GM19452 (cell line): ENCODE measurements around the gene PEDS1.
"Not testable (repeated sequence)": the region's sequence is repeated elsewhere in the genome, so short reads cannot be mapped to it uniquely, and the experiment has no call there.

Experiments used
- ATAC-seq: cut with Tn5 transposase; IDR thresholded peaks from one replicate; pipeline ENCODE4 v1.9.1; 2021; ENCODE audit not compliant: unreplicated experiment

The PEDS1 gene

DNA sequence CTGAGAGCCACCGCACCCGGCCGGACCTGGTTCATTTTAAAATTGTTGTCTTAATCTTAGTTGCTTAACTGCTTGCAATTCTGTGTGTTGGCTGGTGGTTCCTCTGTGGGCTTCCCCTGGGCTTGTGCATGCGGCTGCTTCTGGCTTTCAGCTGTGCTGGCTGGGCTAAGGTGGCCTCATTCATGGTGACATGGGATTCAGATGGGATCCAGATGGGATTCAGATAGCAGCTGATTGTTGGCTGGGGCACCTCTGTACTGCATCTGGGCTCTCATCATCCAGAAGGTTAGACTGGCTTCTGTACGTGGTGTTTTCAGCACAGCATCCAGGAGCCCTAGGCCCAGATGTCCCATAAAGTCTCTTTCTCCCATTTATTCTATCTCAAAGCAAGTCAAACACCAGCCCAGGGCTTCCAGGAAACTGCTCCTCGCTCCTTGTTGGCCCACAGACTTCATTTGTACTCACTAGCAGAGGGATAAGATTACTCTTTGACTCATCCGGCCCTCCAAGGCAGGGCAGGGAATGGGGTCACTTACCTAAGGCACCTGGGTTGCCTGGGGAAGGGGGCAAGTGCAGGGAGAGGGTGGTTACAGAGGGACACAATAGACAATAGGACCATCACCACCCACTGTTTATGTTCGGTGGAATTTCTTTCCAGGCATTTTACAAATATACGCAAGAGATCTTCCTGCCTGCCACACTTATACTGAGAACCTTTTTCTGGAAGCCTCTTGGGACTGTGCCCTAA, 10.2 kb upstream of the PEDS1 start:
- no peak for ATAC-seq

DNA sequence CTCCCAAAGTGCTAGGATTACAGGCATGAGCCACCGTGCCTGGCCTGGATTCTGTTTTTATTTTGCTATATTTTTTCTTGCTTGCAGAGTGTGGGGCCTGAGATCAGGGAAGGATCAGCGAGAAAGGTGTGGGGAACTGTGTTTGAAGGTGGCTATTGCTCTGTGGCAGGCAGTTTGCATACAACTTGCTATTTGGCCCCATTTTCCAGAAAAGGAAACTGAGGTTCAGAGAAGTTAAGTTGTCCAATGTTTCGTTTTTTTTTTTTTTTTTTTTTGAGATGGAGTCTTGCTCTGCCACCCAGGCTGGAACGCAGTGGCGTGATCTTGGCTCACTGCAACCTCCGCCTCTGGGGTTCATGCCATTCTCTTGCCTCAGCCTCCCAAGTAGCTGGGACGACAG, 8.0 kb upstream of the PEDS1 start:
- ATAC-seq, result not testable (repeated sequence)

DNA sequence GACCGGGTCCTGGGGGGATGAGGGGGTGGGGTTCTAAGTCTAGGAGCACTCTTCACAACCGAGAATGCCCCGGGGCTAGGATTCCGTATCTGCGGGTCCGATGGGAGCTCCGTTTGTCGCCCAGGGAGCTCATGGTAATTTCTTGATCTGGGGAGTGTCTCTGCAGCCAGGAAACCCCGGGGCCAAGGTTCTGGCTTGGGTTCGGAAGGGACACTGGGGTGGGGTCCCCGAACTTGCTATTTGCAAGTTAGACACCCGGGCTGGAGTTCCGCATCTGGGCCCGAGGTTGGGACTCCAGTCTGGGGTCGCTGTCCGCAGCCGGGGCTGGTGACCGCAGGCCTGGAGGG, 397 bp downstream of the PEDS1 start:
- peak; percentile 5 for ATAC-seq

DNA sequence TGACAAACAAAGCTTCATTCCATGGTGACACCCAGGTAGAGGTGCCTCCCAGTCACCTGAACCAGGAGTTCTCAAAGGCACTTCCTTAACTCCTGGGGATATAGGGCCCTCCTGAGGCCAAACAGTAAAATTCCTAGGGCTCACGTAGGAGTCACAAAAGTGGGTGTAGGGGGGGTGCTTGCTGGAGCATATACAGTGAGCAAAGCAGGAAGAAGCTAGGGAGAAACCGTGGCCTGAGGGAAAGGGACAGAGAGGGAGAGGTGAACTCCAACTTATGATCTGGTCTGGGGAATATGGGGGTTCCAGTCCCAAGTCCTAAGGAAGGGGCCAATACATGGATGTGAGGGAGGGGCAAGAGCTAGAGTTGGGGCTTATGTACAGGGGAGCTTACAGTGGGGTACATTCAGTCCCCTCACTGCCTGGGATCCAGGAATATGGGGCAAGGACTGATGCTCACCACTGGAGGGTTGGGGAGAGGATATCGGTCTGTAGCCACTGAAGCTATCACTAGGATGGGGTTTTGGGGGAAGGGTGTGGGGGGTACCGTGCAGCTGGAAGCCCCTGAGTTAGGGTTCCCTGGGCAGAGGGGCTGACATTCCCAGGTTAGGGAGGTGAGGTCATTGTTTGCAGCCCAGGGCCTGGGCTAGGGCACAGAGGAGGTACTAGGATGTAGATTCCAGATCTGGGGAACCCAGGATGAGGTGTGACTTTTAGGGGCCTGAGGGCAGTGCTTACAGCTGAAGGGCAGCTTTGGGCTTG, 950 bp downstream of the PEDS1 start:
- ATAC-seq, result no peak

DNA sequence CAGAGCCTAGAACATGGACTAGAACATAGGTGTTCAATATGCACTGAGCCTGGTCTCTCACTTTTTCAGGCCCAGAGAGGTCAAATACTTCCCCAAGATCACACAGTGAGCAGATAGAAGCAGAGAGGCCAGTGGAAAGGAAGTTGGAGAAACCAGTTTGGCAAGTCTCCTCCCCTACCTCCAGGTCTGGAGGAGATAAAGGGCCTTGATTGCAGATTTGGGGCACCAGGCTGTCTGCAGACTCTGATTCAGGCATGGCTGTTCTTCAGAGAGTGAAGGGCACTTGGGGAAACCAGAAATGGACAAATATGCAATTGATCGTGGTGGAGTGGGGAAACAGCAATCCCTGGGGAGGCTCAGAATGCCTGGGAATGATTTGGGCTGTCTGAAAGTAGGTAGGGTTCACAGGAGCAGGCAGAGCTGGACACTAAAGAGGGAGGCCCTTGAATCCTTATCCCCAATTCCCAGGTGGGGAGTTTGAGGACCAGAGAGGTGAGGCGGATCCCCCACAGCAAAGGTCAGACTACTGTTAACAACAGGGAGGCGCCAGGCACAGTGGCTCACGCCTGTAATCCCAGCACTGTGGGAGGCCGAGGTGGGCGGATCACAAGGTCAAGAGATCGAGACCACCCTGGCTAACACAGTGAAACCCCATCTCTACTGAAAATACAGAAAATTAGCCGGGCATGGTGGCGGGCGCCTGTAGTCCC, 2.3 kb downstream of the PEDS1 start:
- ATAC-seq, result no peak

DNA sequence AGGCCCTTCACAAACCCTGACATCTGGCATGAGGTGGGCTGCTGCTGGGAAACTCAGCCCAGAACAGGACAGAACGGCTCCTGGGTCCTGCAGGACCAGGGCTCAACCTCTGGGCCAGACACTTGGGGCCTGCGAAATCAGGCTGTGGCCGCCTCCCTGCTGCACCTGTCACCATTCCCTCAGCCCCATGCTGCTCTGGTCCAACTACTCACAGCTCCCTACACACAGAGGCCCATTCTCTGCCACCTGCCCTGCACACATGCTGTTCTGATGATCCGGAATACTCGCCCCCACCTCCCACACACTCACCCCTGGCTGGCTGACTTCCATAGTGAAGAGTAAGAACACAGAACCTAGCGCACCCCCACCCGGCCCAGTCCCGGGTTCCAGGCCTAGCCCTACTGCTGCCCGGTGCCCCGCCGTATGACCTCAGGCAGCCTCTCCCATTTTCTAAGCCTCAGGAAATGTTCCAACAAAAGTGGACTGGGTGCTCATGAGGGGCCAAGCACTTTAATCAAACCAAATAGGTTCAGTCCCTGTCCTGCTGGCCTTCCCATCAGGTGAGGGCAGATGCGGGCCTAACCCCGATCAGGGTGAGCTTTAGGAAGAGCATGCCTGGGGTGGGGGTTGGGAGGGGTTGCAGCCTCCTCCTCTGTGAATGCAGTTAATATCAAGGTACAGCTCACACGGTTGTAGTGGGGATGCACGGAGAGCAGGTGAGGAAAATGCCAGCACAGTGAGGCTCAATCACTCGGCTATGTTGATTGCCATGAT, 3.9 kb downstream of the PEDS1 start:
- no peak for ATAC-seq

DNA sequence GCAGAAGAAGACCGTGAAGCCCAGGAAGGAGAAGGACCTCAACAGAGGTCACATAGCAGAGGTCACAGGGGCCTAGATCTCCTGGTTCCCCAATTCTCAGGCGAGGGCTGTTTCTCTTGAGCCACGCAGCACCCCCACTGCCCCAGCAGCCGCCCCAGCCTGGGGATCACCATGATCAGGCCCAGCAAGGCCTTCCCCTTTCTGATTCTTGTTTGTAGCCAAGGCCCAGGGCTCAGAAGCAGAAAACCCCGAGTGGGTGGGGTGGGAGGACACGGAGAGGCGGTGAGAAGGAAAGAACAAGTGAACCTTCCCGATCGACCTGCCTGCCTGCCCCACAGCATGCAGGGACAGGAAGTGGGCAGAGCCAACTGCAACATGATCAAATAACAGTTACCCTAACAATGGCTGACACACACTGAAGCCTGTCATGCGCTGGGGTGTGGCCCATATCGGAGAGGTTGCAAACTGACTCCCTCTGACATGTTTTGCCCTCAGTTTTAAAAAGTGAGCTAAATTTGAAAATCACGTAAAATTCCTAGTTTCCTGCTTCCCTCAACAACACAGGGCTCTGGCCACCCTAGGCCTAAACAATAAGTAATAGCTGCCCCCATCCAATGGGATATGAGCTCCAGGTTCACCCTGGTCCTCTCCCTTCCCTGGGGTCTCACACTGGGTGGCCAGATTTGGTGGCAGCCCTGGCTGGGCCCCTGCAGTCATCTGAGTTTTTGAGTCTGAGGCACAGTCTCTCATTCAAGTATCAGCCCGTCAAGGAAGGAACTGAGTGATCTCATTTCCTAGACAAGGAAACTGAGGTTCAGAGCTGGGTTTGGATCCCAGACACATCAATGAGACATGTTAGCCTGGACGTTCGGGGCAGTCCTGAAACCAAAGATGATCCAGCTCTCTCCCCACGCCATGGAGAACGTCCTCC, 6.5 kb downstream of the PEDS1 start:
- ATAC-seq, result peak; percentile 72

DNA sequence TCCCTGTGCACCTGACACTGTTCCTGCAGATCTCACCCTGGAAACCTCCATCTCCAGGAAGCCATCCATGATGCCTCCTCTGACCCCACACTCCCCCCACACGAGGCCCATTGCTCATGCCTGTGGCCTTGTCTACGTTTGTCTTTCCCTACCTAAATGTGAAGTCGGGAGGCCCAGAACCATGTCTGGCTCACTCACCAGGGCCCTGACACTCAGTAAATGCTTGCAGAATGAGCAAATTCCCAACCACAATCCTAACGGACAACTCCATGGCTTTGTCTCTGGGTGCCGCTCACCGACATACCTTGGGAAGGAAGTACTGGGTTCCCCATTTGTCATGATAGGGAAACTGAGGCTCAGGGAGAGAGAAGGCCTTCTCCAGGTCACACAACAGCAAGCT, 7.3 kb downstream of the PEDS1 start:
- no peak for ATAC-seq

DNA sequence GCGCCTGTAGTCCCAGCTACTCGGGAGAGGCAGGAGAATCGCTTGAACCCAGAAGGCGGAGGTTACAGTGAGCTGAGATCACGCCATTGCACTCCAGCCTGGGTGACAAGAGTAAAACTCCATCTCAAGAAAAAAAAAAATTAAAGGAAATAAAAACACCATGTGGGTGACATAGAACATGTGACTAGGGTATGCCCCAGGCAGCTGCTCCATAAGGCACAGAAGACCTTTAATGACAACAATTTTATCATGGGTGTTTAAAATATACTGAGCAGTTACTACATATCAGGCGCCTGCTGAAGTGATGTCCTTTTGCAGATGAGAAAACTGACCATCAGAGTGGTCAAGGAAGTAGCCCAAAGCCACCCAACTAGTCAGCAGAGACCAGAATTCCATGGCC, 8.0 kb downstream of the PEDS1 start:
- ATAC-seq, result no peak

DNA sequence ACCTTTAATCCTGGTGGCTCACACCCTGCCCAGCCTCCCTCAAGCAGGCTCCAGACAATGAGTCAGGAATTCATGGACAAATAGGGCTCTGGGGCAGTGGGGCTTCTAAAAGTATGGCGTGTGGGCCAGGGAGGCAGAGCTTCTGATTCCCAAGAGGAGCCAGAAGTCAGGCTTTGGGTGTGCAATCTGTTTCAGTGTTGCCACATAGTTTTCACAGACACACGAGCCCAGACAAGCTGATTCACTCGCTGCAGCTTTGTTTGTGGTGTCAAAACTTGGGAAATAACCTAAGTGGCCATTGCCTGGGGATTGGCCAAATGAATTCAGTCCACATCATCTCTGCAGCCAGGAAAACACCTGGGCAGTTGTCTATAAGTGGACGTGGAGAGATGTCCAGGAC, 9.2 kb downstream of the PEDS1 start:
- no peak for ATAC-seq

DNA sequence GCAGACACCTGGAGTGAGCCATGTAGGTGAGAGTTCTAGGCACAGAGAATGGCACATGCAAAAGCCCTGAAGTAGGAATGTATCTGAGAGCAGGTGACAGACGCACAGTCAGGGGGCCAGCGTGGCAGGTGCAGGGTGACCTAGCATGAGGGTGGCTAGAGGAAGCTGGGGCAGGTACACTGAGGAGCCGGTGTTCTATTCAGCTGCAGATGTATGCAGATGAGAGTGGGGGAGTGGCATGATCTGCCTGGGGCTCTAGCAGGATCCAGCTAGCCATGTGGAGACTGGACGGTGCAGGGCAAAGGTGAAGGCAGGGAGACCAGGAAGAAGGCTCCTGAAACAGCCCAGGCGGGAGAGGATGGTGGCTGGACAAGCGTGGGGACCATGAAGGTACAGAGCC, 10.7 kb downstream of the PEDS1 start:
- no peak for ATAC-seq

DNA sequence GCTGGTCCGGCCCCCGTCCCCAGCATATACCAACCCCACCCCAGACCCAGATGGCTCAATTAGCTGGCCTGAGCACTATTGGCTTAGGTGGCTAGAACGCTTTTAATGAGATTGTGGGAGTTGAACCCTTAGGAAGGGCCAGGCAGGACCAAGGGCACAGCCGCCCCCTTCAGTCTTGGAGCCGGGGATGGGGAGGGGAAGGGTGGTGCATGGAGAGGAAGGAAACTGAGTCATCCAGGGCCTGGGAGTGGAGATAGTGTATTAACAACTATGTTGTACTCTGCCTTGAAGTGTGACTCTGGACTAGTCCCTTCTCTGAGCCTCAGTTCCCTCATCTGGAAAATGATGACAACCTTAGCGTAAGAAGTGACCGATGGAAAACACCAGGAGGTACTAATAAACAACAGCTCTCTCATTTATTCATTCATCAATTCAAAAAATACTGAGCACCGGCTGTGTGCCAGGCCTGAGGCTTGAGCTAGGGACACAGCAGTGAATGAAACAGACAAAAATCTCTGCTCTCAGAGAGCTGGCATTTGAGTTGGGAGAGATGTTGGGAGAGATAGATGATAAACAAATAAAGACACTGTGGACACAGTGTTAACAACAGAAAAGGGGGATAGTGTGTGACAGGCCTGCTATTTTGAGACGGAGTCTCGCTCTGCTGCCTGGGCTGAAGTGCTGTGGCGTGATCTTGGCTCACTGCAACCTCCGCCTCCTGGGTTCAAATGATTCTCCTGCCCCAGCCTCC, 11.5 kb downstream of the PEDS1 start:
- ATAC-seq, result no peak

DNA sequence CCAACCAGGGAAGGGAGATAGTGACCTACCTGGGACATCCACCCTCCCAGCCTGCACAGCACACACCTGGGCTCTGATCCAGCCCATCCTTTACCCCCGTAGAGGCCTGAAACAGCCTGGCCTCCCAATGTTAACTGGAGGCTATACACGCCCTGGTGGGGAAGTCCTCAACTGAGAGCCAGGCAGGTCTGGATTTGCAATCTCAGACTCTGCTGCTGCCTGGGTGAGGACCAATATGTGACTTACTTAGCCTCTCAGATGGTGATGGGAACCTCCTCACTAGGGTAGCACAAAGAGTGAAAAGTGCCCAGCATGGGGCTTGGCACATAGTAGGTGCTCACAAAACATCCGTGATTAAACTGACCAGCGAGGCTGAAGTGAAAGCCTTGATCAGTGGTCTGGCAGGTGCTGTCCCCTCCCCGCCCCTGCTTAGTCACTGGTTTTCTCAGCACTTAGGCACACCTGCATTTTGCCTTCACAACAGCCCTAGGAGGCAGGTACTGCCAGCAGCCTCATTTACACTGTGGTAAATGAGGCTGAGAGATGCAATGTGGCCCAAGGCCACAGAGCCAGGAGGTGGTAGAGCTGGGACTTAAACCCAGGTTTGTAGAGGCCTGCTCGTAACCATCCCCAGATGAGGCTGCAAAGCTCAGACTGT, 12.4 kb downstream of the PEDS1 start:
- ATAC-seq, result no peak

DNA sequence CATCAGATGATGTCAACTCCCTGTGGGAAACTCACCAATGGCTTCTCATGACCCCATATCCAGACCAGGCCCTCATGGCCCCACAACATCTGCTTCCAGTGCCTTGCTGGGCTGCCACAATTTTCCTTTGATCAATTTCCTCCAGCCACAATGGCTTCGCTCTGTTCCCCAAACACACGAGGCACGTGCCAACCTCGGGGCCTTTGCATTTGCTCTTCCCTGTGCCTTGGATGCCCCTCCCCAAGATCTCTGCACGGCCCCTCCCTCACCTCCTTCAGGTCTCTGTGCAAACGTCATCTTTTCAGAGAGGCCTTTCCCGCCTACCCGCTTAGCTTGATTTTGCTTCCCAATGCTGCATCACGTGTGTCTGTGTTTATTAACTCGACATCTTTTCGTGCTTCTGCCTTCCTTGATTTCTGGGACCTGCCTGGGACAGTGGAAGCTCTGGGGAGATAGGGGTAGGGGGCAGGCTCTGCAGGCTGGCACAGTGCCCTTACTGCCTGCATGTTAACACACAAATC, 13.1 kb downstream of the PEDS1 start:
- ATAC-seq, result no peak

DNA sequence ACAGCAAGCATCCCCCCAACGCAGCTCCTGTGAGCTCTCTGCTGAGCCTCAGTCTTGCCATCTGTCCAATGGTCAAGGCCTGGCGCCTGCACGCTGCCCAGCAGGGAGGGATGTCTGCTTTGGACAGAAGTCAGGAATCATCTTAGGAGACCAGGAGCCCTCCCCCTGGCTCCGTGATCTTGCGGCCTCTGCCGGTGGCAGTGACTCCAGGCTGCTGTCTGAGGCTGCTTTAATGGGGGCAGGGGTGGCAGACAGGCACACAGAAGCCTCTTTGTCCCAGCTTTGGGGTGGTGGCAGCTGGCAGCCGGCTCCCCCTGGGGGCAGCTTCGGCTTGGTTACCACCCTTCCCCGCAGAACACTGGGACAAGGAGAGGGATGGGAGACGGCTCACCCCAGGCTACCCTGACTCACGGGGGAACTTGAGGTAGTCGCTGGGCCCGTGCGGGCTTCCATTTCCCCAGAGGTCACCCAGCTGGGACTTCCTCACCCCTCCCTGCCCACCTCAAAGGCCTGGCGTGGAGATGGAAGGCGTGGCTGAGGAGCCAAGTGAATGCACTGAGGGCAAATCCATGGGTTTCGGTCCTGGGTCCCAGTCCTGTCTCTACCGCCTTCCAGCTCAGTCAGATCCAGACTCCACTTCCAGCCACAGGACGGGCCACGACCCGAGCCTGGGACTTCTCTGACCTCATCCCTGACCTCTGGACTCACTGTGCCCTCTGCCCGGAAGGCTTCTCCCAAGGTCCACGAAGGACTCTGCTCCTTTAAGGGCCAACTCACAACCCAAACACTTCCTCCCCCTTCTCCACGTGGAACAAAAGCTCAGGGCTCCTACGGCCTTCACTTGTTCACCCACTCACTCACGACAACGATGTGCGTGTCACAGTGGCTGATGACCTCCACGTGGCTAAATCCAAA, 14.8 kb downstream of the PEDS1 start:
- no peak for ATAC-seq

DNA sequence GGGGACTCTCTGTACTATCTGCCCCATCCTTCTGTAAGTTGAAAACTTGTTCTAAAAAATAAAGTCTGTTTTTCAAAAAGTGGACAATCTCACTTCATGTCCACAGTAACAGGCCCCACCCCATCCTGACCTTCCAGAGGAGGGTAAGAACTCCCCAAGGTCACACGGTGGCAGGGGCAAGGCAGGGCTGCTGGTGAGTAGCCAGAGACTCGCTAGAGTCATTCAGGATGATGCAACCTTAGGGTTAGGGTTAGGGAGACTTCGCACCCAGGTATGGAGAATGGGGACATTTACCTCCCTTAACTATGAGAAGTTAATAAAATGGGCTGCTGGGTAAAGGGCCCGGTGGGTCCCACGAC, 15.4 kb downstream of the PEDS1 start:
- ATAC-seq, result no peak

DNA sequence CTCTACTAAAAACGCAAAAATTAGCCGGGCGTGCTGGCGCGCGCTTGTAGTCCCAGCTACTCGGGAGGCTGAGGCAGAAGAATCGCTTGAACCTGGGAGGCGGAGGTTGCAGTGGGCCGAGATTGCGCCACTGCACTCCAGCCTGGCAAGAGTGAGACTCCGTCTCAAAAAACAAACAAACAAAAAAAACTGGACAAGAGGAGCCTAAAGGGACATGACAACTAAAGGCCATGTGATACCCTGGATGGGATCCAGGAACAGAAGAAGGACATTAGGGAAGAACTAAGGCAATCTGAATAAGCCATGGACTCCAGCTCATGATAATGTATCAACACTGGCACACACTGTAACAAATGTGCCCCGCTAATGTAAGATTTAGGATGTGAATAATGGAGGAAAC, 15.8 kb downstream of the PEDS1 start:
- not testable (repeated sequence) for ATAC-seq
